HCT116 (cell line): ENCODE measurements around the gene SHISAL2A. TPM values are rescaled to one million over a fixed set of nuclear protein-coding genes. Genes with fewer than 3 reads are reported as not detected.

Source experiments
- ATAC-seq: fragments of 200-7000 bp; cut with Tn5 transposase; 2 replicates; pipeline ENCODE4 v1.9.1; 2020; ENCODE audit warnings: mild to moderate bottlenecking, moderate library complexity
- BruUV-seq: library from RNA; stranded (reverse); fragments of 400-500 nt; replicated peaks from 2 replicates; lab custom pipeline; 2021; lab: Mats Ljungman, UMichigan
- CTCF ChIA-PET: fragments of 300-600 bp; sonication (Branson Sonifier 250); formaldehyde crosslinking; loops from one replicate; lab custom pipeline; 2021; ENCODE audit warnings: antibody characterized with exemption; lab: Charles Lee
- POLR2A ChIA-PET: fragments of 300-600, 350-600 bp; sonication (Branson Sonifier 250); formaldehyde crosslinking; loops from one replicate; lab custom pipeline; 2021; ENCODE audit warnings: antibody characterized with exemption; lab: Charles Lee
- RAD21 ChIA-PET, 2 experiments: fragments of 300-600 bp; sonication (Branson Sonifier 250); formaldehyde crosslinking; loops; one replicate each; lab custom pipeline; 2023; ENCODE audit warnings: low total read pairs in 2 of 2; ENCODE audit not compliant: uncharacterized antibody in 2 of 2, unreplicated experiment in 2 of 2, low non-redundant PET in 1 of 2; lab: Charles Lee
- DNase-seq: peaks from one replicate; pipeline ENCODE4 v3.0.0-alpha.2; 2010; ENCODE audit warnings: low read depth, low spot score
- H2AFZ ChIP-seq: fragments of 200-600 bp; shearing (Covaris generic), sonication (generic); 2 replicates; pipeline ENCODE4 v1.6.1; 2017; ENCODE audit warnings: low read depth, mixed run types, mixed read lengths, antibody characterized with exemption, low read length; ENCODE audit not compliant: poor library complexity, severe bottlenecking
- H3K27ac ChIP-seq: 2 replicates; pipeline ENCODE4 v1.5.1; 2012; ENCODE audit warnings: low read depth, low read length
- H3K27me3 ChIP-seq: fragments of 200-600 bp; sonication (generic); 2 replicates; pipeline ENCODE4 v1.6.1; 2016; ENCODE audit warnings: mixed run types, low read length, mixed read lengths; ENCODE audit not compliant: insufficient read depth
- H3K36me3 ChIP-seq, 2 experiments: fragments of 200-500 bp in 1 of 2; fragments of 200-600 bp in 1 of 2; sonication (Bioruptor generic) in 1 of 2; sonication (generic) in 1 of 2; 2 replicates each; pipeline versions ENCODE4 v1.5.1 to v1.6.1; 2014 to 2016; ENCODE audit warnings: low read length in 2 of 2, inconsistent platforms in 1 of 2, mixed read lengths in 1 of 2, mixed run types in 1 of 2; ENCODE audit not compliant: insufficient read depth in 2 of 2, control insufficient read depth in 1 of 2
- H3K4me1 ChIP-seq, 2 experiments: fragments of 200-600 bp in 1 of 2; sonication (generic) in 1 of 2; 2 replicates each; pipeline versions ENCODE4 v1.5.1 to v1.6.1; 2012 to 2017; ENCODE audit warnings: low read length in 2 of 2, inconsistent platforms in 1 of 2, mild to moderate bottlenecking in 1 of 2, mixed read lengths in 1 of 2, mixed run types in 1 of 2, moderate library complexity in 1 of 2; ENCODE audit not compliant: insufficient read depth in 2 of 2, control insufficient read depth in 1 of 2
- H3K4me2 ChIP-seq: fragments of 200-600 bp; sonication (generic); 2 replicates; pipeline ENCODE4 v1.6.1; 2017; ENCODE audit warnings: mixed run types, low read length, mixed read lengths
- H3K4me3 ChIP-seq, 2 experiments: fragments of 200-600 bp in 1 of 2; sonication (generic) in 1 of 2; replicated peaks in 1 of 2; 2 replicates each; pipeline ENCODE4 v1.5.1; 2011 to 2016; ENCODE audit warnings: low read length in 2 of 2, control low read depth in 1 of 2, low read depth in 1 of 2, mild to moderate bottlenecking in 1 of 2, mixed read lengths in 1 of 2, mixed run types in 1 of 2
- H3K79me2 ChIP-seq: fragments of 200-600 bp; sonication (generic); 2 replicates; pipeline ENCODE4 v1.6.1; 2017; ENCODE audit warnings: mild to moderate bottlenecking, mixed run types, low read length, moderate library complexity, mixed read lengths; ENCODE audit not compliant: insufficient read depth
- H3K9ac ChIP-seq: fragments of 200-600 bp; sonication (generic); 2 replicates; pipeline ENCODE4 v1.6.1; 2016; ENCODE audit warnings: low read length, mixed read lengths
- H3K9me2 ChIP-seq: fragments of 200-600 bp; sonication (generic), shearing (Covaris generic); 2 replicates; pipeline ENCODE4 v1.6.1; 2017; ENCODE audit warnings: mixed run types, mild to moderate bottlenecking, moderate library complexity; ENCODE audit not compliant: insufficient read depth
- H3K9me3 ChIP-seq, 2 experiments: fragments of 200-500 bp in 1 of 2; fragments of 200-600 bp in 1 of 2; sonication (Bioruptor generic) in 1 of 2; sonication (generic) in 1 of 2; 2 replicates each; pipeline ENCODE4 v1.6.1; 2014 to 2017; ENCODE audit warnings: low read length in 2 of 2, mixed read lengths in 2 of 2, inconsistent platforms in 1 of 2, low read depth in 1 of 2, mild to moderate bottlenecking in 1 of 2, mixed run types in 1 of 2, moderate library complexity in 1 of 2; ENCODE audit not compliant: control insufficient read depth in 1 of 2, insufficient read depth in 1 of 2
- H4K20me1 ChIP-seq: fragments of 200-600 bp; sonication (generic), shearing (Covaris generic); 2 replicates; pipeline ENCODE4 v1.6.1; 2017; ENCODE audit warnings: mixed run types, mild to moderate bottlenecking, moderate library complexity; ENCODE audit not compliant: insufficient read depth
- ATF3 ChIP-seq: IDR thresholded peaks from 2 replicates; pipeline ENCODE4 v1.6.1; 2012
- CBX3 ChIP-seq: IDR thresholded peaks from 2 replicates; pipeline ENCODE4 v1.6.1; 2012; ENCODE audit warnings: low read depth
- EGR1 ChIP-seq: IDR thresholded peaks from 2 replicates; pipeline ENCODE4 v1.6.1; 2012; ENCODE audit warnings: low read depth
- FOSL1 ChIP-seq: IDR thresholded peaks from 2 replicates; pipeline ENCODE4 v1.6.1; 2012; ENCODE audit warnings: low read depth
- JUND ChIP-seq: IDR thresholded peaks from 2 replicates; pipeline ENCODE4 v1.6.1; 2012
- POLR2A ChIP-seq: IDR thresholded peaks from 2 replicates; pipeline ENCODE4 v1.7.0; 2011; ENCODE audit warnings: borderline replicate concordance; ENCODE audit not compliant: insufficient read depth, insufficient read length; ENCODE audit errors: extremely low read depth
- POLR2AphosphoS5 ChIP-seq: IDR thresholded peaks from 2 replicates; pipeline ENCODE4 v1.6.1; 2011; ENCODE audit warnings: mild to moderate bottlenecking, low read depth, low read length, moderate library complexity
- RAD21 ChIP-seq: IDR thresholded peaks from 2 replicates; pipeline ENCODE4 v1.6.1; 2012; ENCODE audit warnings: low read depth, mild to moderate bottlenecking
- REST ChIP-seq: IDR thresholded peaks from 2 replicates; pipeline ENCODE4 v1.6.1; 2012; ENCODE audit warnings: low read depth
- SIN3A ChIP-seq: IDR thresholded peaks from 2 replicates; pipeline ENCODE4 v1.6.1; 2012; ENCODE audit warnings: low read depth
- SP1 ChIP-seq: IDR thresholded peaks from 2 replicates; pipeline ENCODE4 v1.6.1; 2012; ENCODE audit warnings: low read depth
- SRF ChIP-seq: IDR thresholded peaks from 2 replicates; pipeline ENCODE4 v1.6.1; 2012; ENCODE audit warnings: low read depth
- TCF7L2 ChIP-seq: IDR thresholded peaks from 2 replicates; pipeline ENCODE4 v1.7.0; 2011; ENCODE audit warnings: borderline replicate concordance, inconsistent platforms; ENCODE audit not compliant: insufficient read depth, insufficient read length; ENCODE audit errors: extremely low read depth
- YY1 ChIP-seq: IDR thresholded peaks from 2 replicates; pipeline ENCODE4 v1.6.1; 2011; ENCODE audit warnings: low read length, low read depth, moderate library complexity, mild to moderate bottlenecking; ENCODE audit not compliant: insufficient replicate concordance; ENCODE audit errors: extremely low read depth
- ZBTB33 ChIP-seq: IDR thresholded peaks from 2 replicates; pipeline ENCODE4 v1.6.1; 2011; ENCODE audit warnings: mild to moderate bottlenecking, low read length, moderate library complexity; ENCODE audit not compliant: insufficient replicate concordance; ENCODE audit errors: extremely low read depth
- ZFX ChIP-seq: fragments of 450-650 bp; IDR thresholded peaks from 2 replicates; pipeline ENCODE4 v1.6.1; 2017
- ZNF274 ChIP-seq: fragments of 200-500 bp; sonication (Bioruptor generic); IDR thresholded peaks from 2 replicates; pipeline ENCODE4 v1.6.1; 2014; ENCODE audit warnings: mild to moderate bottlenecking, low read depth, low read length, inconsistent platforms
- intact Hi-C: fragments of 100-400 bp; cut with micrococcal nuclease; formaldehyde crosslinking; loops from 2 replicates; pipeline ENCODE4 v1.10.0; 2022
- total RNA-seq: library from RNA; stranded (reverse); gene quantifications from one replicate; pipeline ENCODE4 v1.2.1, GENCODE V29; 2021; ENCODE audit not compliant: unreplicated experiment

The SHISAL2A gene
- total RNA-seq, 1 experiment from 2014 or later, result not detected

- TF ChIP-seq REST (no peak), CBX3 (no peak), RAD21 (no peak), YY1 (no peak), TCF7L2 (no peak), ZNF274 (no peak), ATF3 (no peak), POLR2AphosphoS5 (no peak)
Observed at GRCh38 chr1:52623812-52624211, 9.2 kb upstream of the SHISAL2A start (continued).

GRCh38 chr1:52627028-52627427 lies 5.9 kb upstream of the SHISAL2A start:
- Histone ChIP-seq H3K79me2 (no peaks in the 10 kb centered on the region), H3K9me2 (no peaks in the 10 kb centered on the region), H3K4me2 (no peak overlapping the region), H4K20me1 (no peaks in the 10 kb centered on the region), H3K9me3 (0 out of 4 replicates have a peak, but pooled peaks cover 0 to under 1% of the 10 kb centered on the region in 2 experiments), H3K4me3 (no peak overlapping the region), H3K36me3 (no peaks in the 10 kb centered on the region), H3K27ac (no peak overlapping the region), H3K9ac (no peak overlapping the region), H2AFZ (no peak overlapping the region), H3K4me1 (no peaks in the 10 kb centered on the region), H3K27me3 (no peaks in the 10 kb centered on the region)
- ChIA-PET POLR2A (interaction anchor here (0.6 kb wide), 1 partner anchor 32 kb away, joined by 3 read pairs; no protein-coding TSS in a partner anchor), RAD21 (no interaction called here), CTCF (no interaction called here)
- intact Hi-C loops, result no loop called here
- ATAC-seq (no peak), DNase-seq (no peak)
- no TSS peak for BruUV-seq
- no peak for TF ChIP-seq POLR2AphosphoS5
- no peak for TF ChIP-seq YY1
- no peak for TF ChIP-seq ZBTB33
- TF ChIP-seq SP1, result no peak
- TF ChIP-seq CBX3, result no peak
- TF ChIP-seq JUND, result no peak
- TF ChIP-seq RAD21, result no peak
- TF ChIP-seq FOSL1, result no peak
- TF ChIP-seq SRF, result no peak
- no peak for TF ChIP-seq EGR1
- TF ChIP-seq ZFX, result no peak
- no peak for TF ChIP-seq POLR2A
- no peak for TF ChIP-seq TCF7L2
- TF ChIP-seq SIN3A, result no peak
